DND-41 (cell line): ENCODE measurements around the gene ATP5F1C.

ENCODE experiments used
- ATAC-seq: fragments of 200-7000 bp; cut with Tn5 transposase; 3 replicates; pipeline ENCODE4 v1.9.1; 2021; ENCODE audit warnings: low read depth; ENCODE audit not compliant: insufficient read depth
- DNase-seq: peaks from one replicate; pipeline ENCODE4 v3.0.0-alpha.2; 2020
- H2AFZ ChIP-seq: 2 replicates; pipeline ENCODE4 v1.6.0; 2012; ENCODE audit warnings: low read depth, low read length
- H3K27ac ChIP-seq: 2 replicates; pipeline ENCODE4 v1.5.1; 2012; ENCODE audit warnings: low read length, inconsistent platforms
- H3K27me3 ChIP-seq: fragments of 200-600 bp; sonication (generic); 2 replicates; pipeline ENCODE4 v1.6.0; 2012; ENCODE audit warnings: low read length, mild to moderate bottlenecking, inconsistent platforms; ENCODE audit not compliant: insufficient read depth, poor library complexity
- H3K36me3 ChIP-seq: 2 replicates; pipeline ENCODE4 v1.5.1; 2012; ENCODE audit warnings: low read length, inconsistent platforms; ENCODE audit not compliant: insufficient read depth
- H3K4me1 ChIP-seq: 2 replicates; pipeline ENCODE4 v1.5.1; 2012; ENCODE audit warnings: mild to moderate bottlenecking, low read length; ENCODE audit not compliant: insufficient read depth
- H3K4me2 ChIP-seq: 2 replicates; pipeline ENCODE4 v1.6.0; 2012; ENCODE audit warnings: mild to moderate bottlenecking, moderate library complexity, low read length, inconsistent platforms; ENCODE audit not compliant: insufficient read depth
- H3K4me3 ChIP-seq, 2 experiments: fragments of 200-600 bp in 1 of 2; shearing (Covaris generic) in 1 of 2; 2 replicates each; pipeline ENCODE4 v1.5.1; 2012 to 2016; ENCODE audit warnings: inconsistent platforms in 2 of 2, low read length in 2 of 2, mild to moderate bottlenecking in 2 of 2, low read depth in 1 of 2, moderate library complexity in 1 of 2
- H3K79me2 ChIP-seq: 2 replicates; pipeline ENCODE4 v1.6.0; 2012; ENCODE audit warnings: low read length, inconsistent platforms; ENCODE audit not compliant: insufficient read depth
- H3K9ac ChIP-seq: 2 replicates; pipeline ENCODE4 v1.6.0; 2012; ENCODE audit warnings: low read depth, mild to moderate bottlenecking, inconsistent platforms, low read length, moderate library complexity
- H3K9me3 ChIP-seq: 2 replicates; pipeline ENCODE4 v1.5.1; 2012; ENCODE audit warnings: low read length, moderate library complexity, mild to moderate bottlenecking, inconsistent platforms; ENCODE audit not compliant: insufficient read depth, severe bottlenecking
- H4K20me1 ChIP-seq: 2 replicates; pipeline ENCODE4 v1.6.0; 2012; ENCODE audit warnings: low read length; ENCODE audit not compliant: insufficient read depth
- CTCF ChIP-seq: IDR thresholded peaks from 2 replicates; pipeline ENCODE4 v1.5.1; 2012; ENCODE audit warnings: borderline replicate concordance, low read length, moderate library complexity, mild to moderate bottlenecking; ENCODE audit not compliant: poor library complexity, severe bottlenecking; ENCODE audit errors: extremely low read depth
- EZH2 ChIP-seq: IDR thresholded peaks from 3 replicates; pipeline ENCODE4 v1.6.1; 2012; ENCODE audit warnings: borderline replicate concordance, low read depth, mild to moderate bottlenecking, moderate library complexity, low read length, inconsistent platforms; ENCODE audit not compliant: severe bottlenecking

Gene ATP5F1C

GRCh38 chr10:7856678-7857077, 68.7 kb downstream of the ATP5F1C start:
- no peaks in the 10 kb centered on the region for H3K27me3 ChIP-seq
- TF ChIP-seq CTCF (no peak), EZH2 (no peak)
- ATAC-seq = no peak

GRCh38 chr10:7857262-7857661, 69.3 kb downstream of the ATP5F1C start:
- no peak overlapping the region for H3K4me3 ChIP-seq
- TF ChIP-seq CTCF = no peak
- TF ChIP-seq EZH2 = no peak
- ATAC-seq (no peak), DNase-seq (no peak)
- no peaks in the 10 kb centered on the region for H3K36me3 ChIP-seq
- peaks cover 13% of the 10 kb centered on the region for H3K9me3 ChIP-seq
- H3K9ac ChIP-seq = no peak overlapping the region
- no peak overlapping the region for H2AFZ ChIP-seq
- no peaks in the 10 kb centered on the region for H3K4me1 ChIP-seq
- no peaks in the 10 kb centered on the region for H3K27me3 ChIP-seq
- H3K79me2 ChIP-seq = peaks cover 10% of the 10 kb centered on the region; the same call in 1 of the 2 replicates
- H3K4me2 ChIP-seq = no peak overlapping the region
- H3K27ac ChIP-seq = no peak overlapping the region
- 0 out of 2 replicates have a peak, but pooled peaks cover 3% of the 10 kb centered on the region for H4K20me1 ChIP-seq

More at GRCh38 chr10:7856678-7857077, 68.7 kb downstream of the ATP5F1C start:
- Histone ChIP-seq H3K9ac (no peak overlapping the region), H2AFZ (no peak overlapping the region), H3K79me2 (peaks cover 13% of the 10 kb centered on the region; the same call in 1 of the 2 replicates), H3K4me3 (no peak overlapping the region), H3K36me3 (0 out of 2 replicates have a peak, but pooled peaks cover 2% of the 10 kb centered on the region), H3K9me3 (peaks cover 7% of the 10 kb centered on the region), H4K20me1 (0 out of 2 replicates have a peak, but pooled peaks cover 3% of the 10 kb centered on the region), H3K4me1 (no peaks in the 10 kb centered on the region), H3K4me2 (no peak overlapping the region), H3K27ac (no peak overlapping the region)
- no peak for DNase-seq
